SU-DHL-6 (cell line): ENCODE measurements around the gene AIFM1.

ENCODE experiments used
- H2AFZ ChIP-seq: fragments of 200-600 bp; sonication (generic); 2 replicates; pipeline ENCODE4 v1.6.1; 2014; ENCODE audit warnings: low read depth, mild to moderate bottlenecking, moderate library complexity, mixed read lengths, antibody characterized with exemption, low read length; ENCODE audit not compliant: severe bottlenecking
- H3F3A ChIP-seq: fragments of 200-600 bp; shearing (Covaris generic); 2 replicates; pipeline ENCODE4 v1.6.0; 2016; ENCODE audit warnings: antibody characterized with exemption, mild to moderate bottlenecking; ENCODE audit not compliant: insufficient read depth
- H3K27ac ChIP-seq: fragments of 200-600 bp; sonication (generic); 2 replicates; pipeline ENCODE4 v1.5.1; 2016; ENCODE audit warnings: low read depth, mild to moderate bottlenecking, low read length, moderate library complexity, mixed read lengths
- H3K27me3 ChIP-seq: fragments of 200-600 bp; sonication (generic), shearing (Covaris generic); 2 replicates; pipeline ENCODE4 v1.6.0; 2014; ENCODE audit warnings: mild to moderate bottlenecking, low read length
- H3K36me3 ChIP-seq: fragments of 200-600 bp; sonication (generic); 2 replicates; pipeline ENCODE4 v1.6.1; 2014; ENCODE audit warnings: mild to moderate bottlenecking, low read length, mixed read lengths
- H3K4me2 ChIP-seq: fragments of 300-600, 200-600 bp; shearing (Covaris generic), sonication (generic); 2 replicates; pipeline ENCODE4 v1.6.0; 2014; ENCODE audit warnings: low read length, low read depth, mild to moderate bottlenecking; ENCODE audit not compliant: poor library complexity, severe bottlenecking
- H3K4me3 ChIP-seq: fragments of 200-600 bp; sonication (generic); 2 replicates; pipeline ENCODE4 v1.5.1; 2014; ENCODE audit warnings: antibody characterized with exemption, low read length, mild to moderate bottlenecking, mixed read lengths; ENCODE audit not compliant: insufficient read depth, poor library complexity, severe bottlenecking
- H3K79me2 ChIP-seq: fragments of 200-600 bp; sonication (generic); 2 replicates; pipeline ENCODE4 v1.6.1; 2014; ENCODE audit warnings: mild to moderate bottlenecking, low read length, moderate library complexity; ENCODE audit not compliant: insufficient read depth
- H3K9ac ChIP-seq: fragments of 200-600 bp; sonication (generic); 2 replicates; pipeline ENCODE4 v1.7.0; 2014; ENCODE audit warnings: mild to moderate bottlenecking, low read length
- H3K9me2 ChIP-seq: fragments of 200-600 bp; sonication (generic); replicated peaks from 2 replicates; pipeline ENCODE4 v1.6.1; 2014; ENCODE audit warnings: low read length; ENCODE audit not compliant: insufficient read depth
- H3K9me3 ChIP-seq: fragments of 200-600 bp; sonication (generic); 2 replicates; pipeline ENCODE4 v1.6.1; 2014; ENCODE audit warnings: low read length, mixed read lengths; ENCODE audit not compliant: insufficient read depth
- H4K20me1 ChIP-seq: fragments of 200-600 bp; sonication (generic); 2 replicates; pipeline ENCODE4 v1.6.1; 2014; ENCODE audit warnings: low read depth, mild to moderate bottlenecking, antibody characterized with exemption, low read length, moderate library complexity, mixed read lengths
- CTCF ChIP-seq: fragments of 200-600 bp; sonication (generic); IDR thresholded peaks from one replicate; pipeline ENCODE4 v1.5.1; 2017; ENCODE audit warnings: antibody characterized with exemption, mild to moderate bottlenecking, low read length, moderate library complexity; ENCODE audit not compliant: insufficient read depth, poor library complexity, severe bottlenecking
- EZH2phosphoT487 ChIP-seq: fragments of 200-600 bp; sonication (generic), shearing (Covaris generic); conservative IDR thresholded peaks from 2 replicates; pipeline ENCODE4 v1.6.1; 2018; ENCODE audit warnings: mild to moderate bottlenecking, antibody characterized with exemption, low read length, moderate library complexity, mixed read lengths

The AIFM1 gene

GRCh38 chrX:130125091-130125874 lies 40.4 kb downstream of the AIFM1 start:
- H3F3A ChIP-seq = no peaks in the 10 kb centered on the region
- no peaks in the 10 kb centered on the region for H3K9me2 ChIP-seq
- H3K27ac ChIP-seq = no peak overlapping the region
- H3K27me3 ChIP-seq = no peaks in the 10 kb centered on the region
- no peak overlapping the region for H3K9ac ChIP-seq
- no peaks in the 10 kb centered on the region for H3K79me2 ChIP-seq
- no peak overlapping the region for H3K4me2 ChIP-seq
- no peak overlapping the region for H2AFZ ChIP-seq
- no peaks in the 10 kb centered on the region for H3K36me3 ChIP-seq
- TF ChIP-seq CTCF = no peak
- no peak for TF ChIP-seq EZH2phosphoT487
- H3K4me3 ChIP-seq = no peak overlapping the region
- H4K20me1 ChIP-seq = no peaks in the 10 kb centered on the region
- no peaks in the 10 kb centered on the region for H3K9me3 ChIP-seq

- Histone ChIP-seq H3K4me2 (no peak overlapping the region), H3K4me3 (no peak overlapping the region), H4K20me1 (no peaks in the 10 kb centered on the region), H3K79me2 (no peaks in the 10 kb centered on the region), H3K9me3 (no peaks in the 10 kb centered on the region), H3K27ac (no peak overlapping the region), H2AFZ (no peak overlapping the region), H3K9me2 (no peaks in the 10 kb centered on the region), H3K36me3 (no peaks in the 10 kb centered on the region), H3F3A (no peaks in the 10 kb centered on the region), H3K27me3 (no peaks in the 10 kb centered on the region), H3K9ac (no peak overlapping the region)
- TF ChIP-seq EZH2phosphoT487 = no peak
- TF ChIP-seq CTCF = no peak
Measured at GRCh38 chrX:130124577-130124976, 41.1 kb downstream of the AIFM1 start.

- TF ChIP-seq EZH2phosphoT487 (no peak), CTCF (no peak)
- Histone ChIP-seq H3K79me2 (no peaks in the 10 kb centered on the region), H3K4me2 (no peak overlapping the region), H3K9ac (no peak overlapping the region), H3K27me3 (no peaks in the 10 kb centered on the region), H3K36me3 (no peaks in the 10 kb centered on the region), H3K9me2 (no peaks in the 10 kb centered on the region), H3K27ac (no peak overlapping the region), H4K20me1 (no peaks in the 10 kb centered on the region), H3K4me3 (no peak overlapping the region), H2AFZ (no peak overlapping the region), H3K9me3 (no peaks in the 10 kb centered on the region), H3F3A (no peaks in the 10 kb centered on the region)
Measured at GRCh38 chrX:130121505-130121800, 44.2 kb downstream of the AIFM1 start.
